Small intestine (tissue), 7 donors: ENCODE measurements around the gene TAF1. TPM values are rescaled to one million over a fixed set of nuclear protein-coding genes. Genes with fewer than 3 reads are reported as not detected.
"Not testable (repeated sequence)": the region's sequence is repeated elsewhere in the genome, so short reads cannot be mapped to it uniquely, and the experiment has no call there.

ENCODE experiments used
- DNase-seq, 2 donors: peaks; one replicate each; pipeline versions ENCODE4 v3.0.0 to v3.0.0-alpha.2; 2013
- FAIRE-seq: peaks from 2 replicates; lab custom pipeline; 2012; peaks lifted over from hg19 to GRCh38; lab: Jason Lieb, UNC
- H3K27ac ChIP-seq, 3 donors: one replicate each; pipeline ENCODE4 v1.5.1; 2013; ENCODE audit warnings: low read length in 2 of 3, mild to moderate bottlenecking in 2 of 3, control low read depth in 1 of 3, inconsistent platforms in 1 of 3, low read depth in 1 of 3, moderate library complexity in 1 of 3
- H3K27me3 ChIP-seq, 3 donors: one replicate each; pipeline ENCODE4 v1.6.1; 2013; ENCODE audit warnings: low read length in 3 of 3, inconsistent platforms in 1 of 3; ENCODE audit not compliant: control insufficient read depth in 3 of 3, insufficient read depth in 3 of 3
- H3K36me3 ChIP-seq, 3 donors: one replicate each; pipeline ENCODE4 v1.6.1; 2013; ENCODE audit warnings: low read length in 3 of 3, inconsistent platforms in 1 of 3, low read depth in 1 of 3, mild to moderate bottlenecking in 1 of 3, moderate library complexity in 1 of 3; ENCODE audit not compliant: control insufficient read depth in 3 of 3, insufficient read depth in 2 of 3
- H3K4me1 ChIP-seq, 3 donors: one replicate each; pipeline ENCODE4 v1.6.1; 2013; ENCODE audit warnings: low read length in 2 of 3, inconsistent platforms in 1 of 3, low read depth in 1 of 3, mild to moderate bottlenecking in 1 of 3, moderate library complexity in 1 of 3; ENCODE audit not compliant: control insufficient read depth in 3 of 3, insufficient read depth in 2 of 3
- H3K4me3 ChIP-seq, 3 donors: one replicate each; pipeline ENCODE4 v1.5.1; 2013; ENCODE audit warnings: low read length in 3 of 3, control low read depth in 1 of 3, inconsistent platforms in 1 of 3, low read depth in 1 of 3, mild to moderate bottlenecking in 1 of 3, moderate library complexity in 1 of 3
- H3K9me3 ChIP-seq, 2 donors: one replicate each; pipeline ENCODE4 v1.6.1; 2013; ENCODE audit warnings: low read depth in 1 of 2, low read length in 1 of 2; ENCODE audit not compliant: control insufficient read depth in 2 of 2, insufficient read depth in 1 of 2
- WGBS, 3 donors: extraction: QIAGEN DNeasy Blood & Tissue Kit; methylation state at CpG; one replicate each; pipeline ENCODE4 v1.1.7; 2013; 5-methylcytosine and 5-hydroxymethylcytosine counted together
- polyA plus RNA-seq, 4 donors: library from polyadenylated mRNA; stranded (reverse) in 3 of 4; unstranded in 1 of 4; fragments of 200-250 nt in 3 of 4; fragments of 120-200 nt in 1 of 4; gene quantifications; one replicate each; pipeline versions ENCODE4 v1.2.1 to v1.2.3, GENCODE V29; 2013
- donor health status: healthy with polysubstance abuse.
- donor health status: control.
- donor health status: control.
- donor health status: Bipolar disorder and iron deficiency.
- donor health status: healthy.

TAF1 gene
- polyA plus RNA-seq, 4 donors, result 4.3 to 38.2 (median 10.3) TPM

- H3K4me1 ChIP-seq, result no peaks in the 10 kb centered on the region
- H3K27me3 ChIP-seq, result no peaks in the 10 kb centered on the region
- H3K9me3 ChIP-seq, result no peaks in the 10 kb centered on the region
- 89 to 94% (median 90%) methylated on average over 4 of the region's 4 CpGs for WGBS, 3 donors
- DNase-seq, result no peak
- no peak overlapping the region for H3K27ac ChIP-seq
- H3K4me3 ChIP-seq, result no peak overlapping the region
- peaks cover 0 to 15% (median 0%) of the 10 kb centered on the region in 3 donors for H3K36me3 ChIP-seq
- FAIRE-seq, result no peak
Observed at GRCh38 chrX:71440401-71440800, 74.2 kb downstream of the TAF1 start.

GRCh38 chrX:71441809-71442208 lies 75.7 kb downstream of the TAF1 start:
- H3K9me3 ChIP-seq, H3K4me1 ChIP-seq, FAIRE-seq, H3K27ac ChIP-seq, H3K27me3 ChIP-seq, H3K4me3 ChIP-seq, DNase-seq: not testable (repeated sequence)
- H3K36me3 ChIP-seq, result peaks cover 0 to 19% (median 0%) of the 10 kb centered on the region in 3 donors
- 94 to 100% (median 94%) methylated on average over 2 of the region's 2 CpGs for WGBS, 3 donors

DNA sequence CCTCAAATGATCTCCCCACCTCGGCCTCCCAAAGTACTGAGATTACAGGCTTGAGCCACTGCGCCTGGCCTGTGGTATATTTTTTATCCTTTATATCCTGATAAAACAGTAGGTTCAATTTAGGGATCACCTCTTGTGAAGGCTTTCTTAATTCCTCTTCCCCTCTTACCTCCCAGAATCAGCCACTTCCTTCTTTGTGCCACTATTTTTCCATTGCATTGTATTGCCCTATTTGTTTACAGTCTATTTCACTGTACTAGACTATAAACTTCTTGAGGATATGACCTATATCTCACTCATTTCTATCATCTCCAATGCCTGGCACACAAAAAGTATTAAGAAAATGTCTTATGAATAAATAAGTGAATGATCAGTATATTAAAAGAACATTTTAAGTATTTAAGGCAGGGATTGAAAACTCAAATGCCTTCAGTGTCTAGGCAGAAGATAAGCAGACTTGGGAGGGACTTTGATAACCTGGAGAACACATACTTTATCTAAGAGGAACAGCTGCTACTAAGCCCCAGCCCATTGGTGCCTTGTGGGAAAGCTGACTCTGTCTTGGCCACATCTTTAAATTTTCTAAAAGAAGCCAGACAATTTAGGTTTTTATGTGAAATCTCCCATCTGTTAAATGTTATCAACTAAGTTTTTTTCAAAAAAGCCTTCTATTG lies 84.4 kb downstream of the TAF1 start:
- Histone ChIP-seq H3K36me3 (peaks cover 4 to 17% (median 5%) of the 10 kb centered on the region in 3 donors), H3K27ac (no peak overlapping the region), H3K9me3 (no peaks in the 10 kb centered on the region), H3K4me1 (no peaks in the 10 kb centered on the region), H3K27me3 (no peaks in the 10 kb centered on the region), H3K4me3 (no peak overlapping the region)
- DNase-seq, result no peak
- FAIRE-seq, result no peak
- 82 to 100% (median 97%) methylated on average over 2 of the region's 2 CpGs for WGBS, 3 donors

GRCh38 chrX:71451518-71451917 lies 85.4 kb downstream of the TAF1 start:
- 83 to 91% (median 86%) methylated on average over 2 to 4 of the region's 6 CpGs for WGBS, 3 donors
- H3K27me3 ChIP-seq, H3K27ac ChIP-seq, DNase-seq, H3K4me1 ChIP-seq, FAIRE-seq, H3K9me3 ChIP-seq, H3K4me3 ChIP-seq: not testable (repeated sequence)
- H3K36me3 ChIP-seq, result peaks cover 4 to 13% (median 8%) of the 10 kb centered on the region in 3 donors

GRCh38 chrX:71453056-71453455 lies 86.9 kb downstream of the TAF1 start:
- DNase-seq (no peak), FAIRE-seq (no peak)
- peaks cover 4 to 13% (median 13%) of the 10 kb centered on the region in 3 donors for H3K36me3 ChIP-seq
- H3K9me3 ChIP-seq, result no peaks in the 10 kb centered on the region
- H3K4me3 ChIP-seq, result no peak overlapping the region
- no peak overlapping the region for H3K27ac ChIP-seq
- no peaks in the 10 kb centered on the region for H3K4me1 ChIP-seq
- no peaks in the 10 kb centered on the region for H3K27me3 ChIP-seq
- WGBS, 3 donors, result 91 to 98% (median 93%) methylated on average over 4 of the region's 4 CpGs

GRCh38 chrX:71454222-71454621 lies 88.1 kb downstream of the TAF1 start:
- DNase-seq (no peak), FAIRE-seq (no peak)
- no peaks in the 10 kb centered on the region for H3K9me3 ChIP-seq
- no peak overlapping the region for H3K27ac ChIP-seq
- WGBS, 3 donors, result 81 to 91% (median 83%) methylated on average over 3 of the region's 3 CpGs
- no peak overlapping the region for H3K4me3 ChIP-seq
- H3K36me3 ChIP-seq, result peaks cover 4 to 16% (median 16%) of the 10 kb centered on the region in 3 donors
- no peaks in the 10 kb centered on the region for H3K4me1 ChIP-seq
- no peaks in the 10 kb centered on the region for H3K27me3 ChIP-seq

DNA sequence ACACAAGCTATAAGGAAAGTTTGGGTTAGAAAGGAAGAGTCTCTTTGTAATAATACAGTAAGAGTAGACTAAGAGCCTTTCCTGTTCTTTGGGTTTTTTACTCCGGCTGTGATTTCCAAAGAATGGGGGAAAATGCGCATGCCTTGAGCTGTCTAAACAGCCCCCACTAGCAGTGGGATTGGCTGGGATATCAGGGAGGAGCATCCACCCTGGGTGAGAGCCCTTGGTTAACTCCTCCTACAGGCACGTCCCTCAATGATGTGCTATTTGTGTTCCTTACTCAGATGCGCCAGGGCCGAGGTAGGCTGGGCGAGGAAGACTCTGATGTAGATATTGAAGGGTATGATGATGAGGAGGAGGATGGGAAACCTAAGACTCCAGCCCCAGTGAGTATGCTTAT lies 92.7 kb downstream of the TAF1 start:
- FAIRE-seq (no peak), DNase-seq (no peak)
- Histone ChIP-seq H3K4me1 (no peaks in the 10 kb centered on the region), H3K9me3 (no peaks in the 10 kb centered on the region), H3K4me3 (no peak overlapping the region), H3K27me3 (no peaks in the 10 kb centered on the region), H3K36me3 (peaks cover 8 to 26% (median 16%) of the 10 kb centered on the region in 3 donors), H3K27ac (no peak overlapping the region)
- WGBS, 3 donors, result 91 to 96% (median 95%) methylated on average over 6 of the region's 6 CpGs

DNA sequence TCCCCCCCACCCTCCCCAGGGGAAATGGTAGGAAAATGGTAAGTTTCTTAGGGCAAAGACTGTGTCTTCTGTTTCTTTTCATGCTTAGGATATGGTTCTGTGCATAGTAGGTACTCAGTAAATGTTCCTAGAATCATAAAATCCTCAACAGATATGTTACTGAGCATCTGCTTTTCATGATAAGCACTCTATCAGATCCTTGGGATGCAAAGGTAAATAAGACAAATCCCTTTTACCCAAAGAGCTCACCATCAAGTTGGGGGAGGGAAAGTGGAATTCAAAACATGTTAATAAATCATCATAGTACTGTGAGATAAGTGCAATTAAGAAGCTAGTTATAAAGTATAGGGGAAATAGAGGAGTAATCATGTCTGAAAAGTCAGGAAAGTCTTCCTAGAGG lies 98.8 kb downstream of the TAF1 start:
- FAIRE-seq, result no peak
- DNase-seq, result no peak
- Histone ChIP-seq H3K36me3 (peaks cover 0 to 22% (median 6%) of the 10 kb centered on the region in 3 donors), H3K4me3 (no peak overlapping the region), H3K27me3 (no peaks in the 10 kb centered on the region), H3K9me3 (no peaks in the 10 kb centered on the region), H3K27ac (no peak overlapping the region), H3K4me1 (no peaks in the 10 kb centered on the region)
